Measurements from ENCODE around the gene CNTNAP4. TPM values are rescaled to one million over a fixed set of nuclear protein-coding genes. Genes with fewer than 3 reads are reported as not detected.
A peak's percentile ranks its signal among the peaks of the same experiment; 100 is the strongest.

The CNTNAP4 gene
- total and polyA plus RNA-seq, 2 of the 13 experiments (the other 11 are each of a cell fraction or from before 2014, with no cell fraction given): not detected

DNA sequence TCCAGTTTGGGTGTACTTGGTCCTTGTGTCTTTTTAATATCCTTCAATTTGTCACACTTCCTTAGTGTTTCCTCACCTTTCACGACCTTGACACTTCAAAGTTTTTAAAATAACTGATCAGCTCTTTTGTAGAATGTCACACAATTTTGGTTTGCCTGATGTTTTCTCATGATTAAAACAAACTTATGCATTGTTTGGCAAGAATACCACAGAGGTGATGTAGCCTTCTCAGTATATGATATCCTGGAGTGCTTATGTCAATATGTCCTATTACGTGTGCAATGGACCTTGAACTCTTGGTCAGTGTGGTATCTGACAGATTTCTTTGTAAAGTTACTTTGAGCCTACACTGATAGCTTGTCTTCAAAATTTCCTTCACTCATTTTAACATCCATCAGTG lies 297.4 kb downstream of the CNTNAP4 start (continued):
- TF ChIP-seq, protein P1, sequence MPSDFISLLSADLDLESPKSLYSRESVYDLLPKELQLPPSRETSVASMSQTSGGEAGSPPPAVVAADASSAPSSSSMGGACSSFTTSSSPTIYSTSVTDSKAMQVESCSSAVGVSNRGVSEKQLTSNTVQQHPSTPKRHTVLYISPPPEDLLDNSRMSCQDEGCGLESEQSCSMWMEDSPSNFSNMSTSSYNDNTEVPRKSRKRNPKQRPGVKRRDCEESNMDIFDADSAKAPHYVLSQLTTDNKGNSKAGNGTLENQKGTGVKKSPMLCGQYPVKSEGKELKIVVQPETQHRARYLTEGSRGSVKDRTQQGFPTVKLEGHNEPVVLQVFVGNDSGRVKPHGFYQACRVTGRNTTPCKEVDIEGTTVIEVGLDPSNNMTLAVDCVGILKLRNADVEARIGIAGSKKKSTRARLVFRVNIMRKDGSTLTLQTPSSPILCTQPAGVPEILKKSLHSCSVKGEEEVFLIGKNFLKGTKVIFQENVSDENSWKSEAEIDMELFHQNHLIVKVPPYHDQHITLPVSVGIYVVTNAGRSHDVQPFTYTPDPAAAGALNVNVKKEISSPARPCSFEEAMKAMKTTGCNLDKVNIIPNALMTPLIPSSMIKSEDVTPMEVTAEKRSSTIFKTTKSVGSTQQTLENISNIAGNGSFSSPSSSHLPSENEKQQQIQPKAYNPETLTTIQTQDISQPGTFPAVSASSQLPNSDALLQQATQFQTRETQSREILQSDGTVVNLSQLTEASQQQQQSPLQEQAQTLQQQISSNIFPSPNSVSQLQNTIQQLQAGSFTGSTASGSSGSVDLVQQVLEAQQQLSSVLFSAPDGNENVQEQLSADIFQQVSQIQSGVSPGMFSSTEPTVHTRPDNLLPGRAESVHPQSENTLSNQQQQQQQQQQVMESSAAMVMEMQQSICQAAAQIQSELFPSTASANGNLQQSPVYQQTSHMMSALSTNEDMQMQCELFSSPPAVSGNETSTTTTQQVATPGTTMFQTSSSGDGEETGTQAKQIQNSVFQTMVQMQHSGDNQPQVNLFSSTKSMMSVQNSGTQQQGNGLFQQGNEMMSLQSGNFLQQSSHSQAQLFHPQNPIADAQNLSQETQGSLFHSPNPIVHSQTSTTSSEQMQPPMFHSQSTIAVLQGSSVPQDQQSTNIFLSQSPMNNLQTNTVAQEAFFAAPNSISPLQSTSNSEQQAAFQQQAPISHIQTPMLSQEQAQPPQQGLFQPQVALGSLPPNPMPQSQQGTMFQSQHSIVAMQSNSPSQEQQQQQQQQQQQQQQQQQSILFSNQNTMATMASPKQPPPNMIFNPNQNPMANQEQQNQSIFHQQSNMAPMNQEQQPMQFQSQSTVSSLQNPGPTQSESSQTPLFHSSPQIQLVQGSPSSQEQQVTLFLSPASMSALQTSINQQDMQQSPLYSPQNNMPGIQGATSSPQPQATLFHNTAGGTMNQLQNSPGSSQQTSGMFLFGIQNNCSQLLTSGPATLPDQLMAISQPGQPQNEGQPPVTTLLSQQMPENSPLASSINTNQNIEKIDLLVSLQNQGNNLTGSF (CRISPR knock-in tag; IDR thresholded peaks at IDR 0.05): no peak
- peak; percentile 80 for TF ChIP-seq IRF2 (CRISPR knock-in tag; IDR thresholded peaks at IDR 0.05)
- TF ChIP-seq SNAI1 (CRISPR knock-in tag; IDR thresholded peaks at IDR 0.05; ENCODE audit: borderline replicate concordance): no peak
- TF ChIP-seq KDM3A (CRISPR knock-in tag; IDR thresholded peaks at IDR 0.05; ENCODE audit: low read depth): peak; percentile 62; the same call in 1 of the 2 replicates
- no peak; the same call in 1 of the 2 replicates for TF ChIP-seq POGK (CRISPR knock-in tag; conservative IDR thresholded peaks at IDR 0.05)
- 0 out of 2 replicates have a peak, but pooled peaks have one; percentile 26 for TF ChIP-seq KLF6 (CRISPR knock-in tag; IDR thresholded peaks at IDR 0.05)
- peak; percentile 31; the same call in 1 of the 2 replicates for TF ChIP-seq PPARG (CRISPR knock-in tag; conservative IDR thresholded peaks at IDR 0.05)
- no peak for TF ChIP-seq U2AF2 (IDR thresholded peaks at IDR 0.05; ENCODE audit: low read depth, low read length)
- no peak for TF ChIP-seq PBX3 (CRISPR knock-in tag; IDR thresholded peaks at IDR 0.05; ENCODE audit: borderline replicate concordance)
- TF ChIP-seq POLR2AphosphoS5 (IDR thresholded peaks at IDR 0.05; ENCODE audit: low read depth, low read length): no peak
- TF ChIP-seq ETV5 (CRISPR knock-in tag; IDR thresholded peaks at IDR 0.05; ENCODE audit: borderline replicate concordance): peak; percentile 50; the same call in 1 of the 2 replicates
- peak; percentile 89 for TF ChIP-seq ZBTB21 (CRISPR knock-in tag; IDR thresholded peaks at IDR 0.05)
- TF ChIP-seq SAFB2 (CRISPR knock-in tag; IDR thresholded peaks at IDR 0.05; ENCODE audit: borderline replicate concordance, low read depth): no peak
- peak; percentile 87 for TF ChIP-seq ASH2L (IDR thresholded peaks at IDR 0.05; ENCODE audit: insufficient read length, low read depth, low read length)
- TF ChIP-seq CCDC6 (CRISPR knock-in tag; IDR thresholded peaks at IDR 0.05): no peak
- 0 out of 2 replicates have a peak, but pooled peaks have one; percentile 26 for TF ChIP-seq KLF11 (CRISPR knock-in tag; IDR thresholded peaks at IDR 0.05)
- no peak for TF ChIP-seq ZNF784 (CRISPR knock-in tag; IDR thresholded peaks at IDR 0.05; ENCODE audit: borderline replicate concordance)

Measured in HepG2 (cell line).